Middle frontal gyrus (tissue), 1 donor: ENCODE data around the gene ZFYVE27.
"Not testable (repeated sequence)": the region's sequence is repeated elsewhere in the genome, so short reads cannot be mapped to it uniquely, and the experiment has no call there.

Source experiments
- DNase-seq: peaks from one replicate; pipeline ENCODE4 v3.0.0-alpha.2; 2015; ENCODE audit warnings: low spot score; ENCODE audit errors: extremely low spot score

ZFYVE27 gene

GRCh38 chr10:97736902-97737769 is at the start of gene ZFYVE27:
Gene ZFYVE27 (plus strand): TSS chr10:97737128. CDS start chr10:97738478, 1,350 bp downstream.
- peak; percentile 89 for DNase-seq

- no peak for DNase-seq
These were observed 48.8 kb upstream of the ZFYVE27 start for GRCh38 chr10:97687785-97688781.

- no peak for DNase-seq
These were observed 47.3 kb upstream of the ZFYVE27 start for GRCh38 chr10:97689559-97690020.

- no peak for DNase-seq
These were observed 46.8 kb upstream of the ZFYVE27 start for GRCh38 chr10:97690133-97690532.

- not testable (repeated sequence) for DNase-seq
These were observed 38.8 kb upstream of the ZFYVE27 start for GRCh38 chr10:97698072-97698655.

GRCh38 chr10:97701438-97702069 is 35.4 kb upstream of the ZFYVE27 start:
- DNase-seq, result peak; percentile 58

- DNase-seq, result no peak
These were observed 33.4 kb upstream of the ZFYVE27 start for GRCh38 chr10:97703398-97704067.

- no peak for DNase-seq
These were observed 32.6 kb upstream of the ZFYVE27 start for GRCh38 chr10:97704341-97704740.

GRCh38 chr10:97705006-97705670 is 31.8 kb upstream of the ZFYVE27 start:
- no peak for DNase-seq

GRCh38 chr10:97707134-97707861 is 29.6 kb upstream of the ZFYVE27 start:
- DNase-seq, result no peak

- DNase-seq, result no peak
These were observed 28.8 kb upstream of the ZFYVE27 start for GRCh38 chr10:97708167-97708566.

GRCh38 chr10:97708976-97709946 is 27.7 kb upstream of the ZFYVE27 start:
- DNase-seq, result no peak

GRCh38 chr10:97711640-97712572 is 25.0 kb upstream of the ZFYVE27 start:
- DNase-seq, result no peak

- no peak for DNase-seq
These were observed 23.5 kb upstream of the ZFYVE27 start, which contains the start of gene MARVELD1 for GRCh38 chr10:97713339-97713825. Gene MARVELD1 (plus strand): TSS chr10:97713730. CDS start chr10:97713877, 147 bp downstream.

- DNase-seq, result peak; percentile 42
These were observed 23.0 kb upstream of the ZFYVE27 start for GRCh38 chr10:97713826-97714400.
